ENCODE measurements around the gene TBR1. TPM values are rescaled to one million over a fixed set of nuclear protein-coding genes. Genes with fewer than 3 reads are reported as not detected.

Gene TBR1
- total RNA-seq, 1 experiment from 2014 or later, result not detected

DNA sequence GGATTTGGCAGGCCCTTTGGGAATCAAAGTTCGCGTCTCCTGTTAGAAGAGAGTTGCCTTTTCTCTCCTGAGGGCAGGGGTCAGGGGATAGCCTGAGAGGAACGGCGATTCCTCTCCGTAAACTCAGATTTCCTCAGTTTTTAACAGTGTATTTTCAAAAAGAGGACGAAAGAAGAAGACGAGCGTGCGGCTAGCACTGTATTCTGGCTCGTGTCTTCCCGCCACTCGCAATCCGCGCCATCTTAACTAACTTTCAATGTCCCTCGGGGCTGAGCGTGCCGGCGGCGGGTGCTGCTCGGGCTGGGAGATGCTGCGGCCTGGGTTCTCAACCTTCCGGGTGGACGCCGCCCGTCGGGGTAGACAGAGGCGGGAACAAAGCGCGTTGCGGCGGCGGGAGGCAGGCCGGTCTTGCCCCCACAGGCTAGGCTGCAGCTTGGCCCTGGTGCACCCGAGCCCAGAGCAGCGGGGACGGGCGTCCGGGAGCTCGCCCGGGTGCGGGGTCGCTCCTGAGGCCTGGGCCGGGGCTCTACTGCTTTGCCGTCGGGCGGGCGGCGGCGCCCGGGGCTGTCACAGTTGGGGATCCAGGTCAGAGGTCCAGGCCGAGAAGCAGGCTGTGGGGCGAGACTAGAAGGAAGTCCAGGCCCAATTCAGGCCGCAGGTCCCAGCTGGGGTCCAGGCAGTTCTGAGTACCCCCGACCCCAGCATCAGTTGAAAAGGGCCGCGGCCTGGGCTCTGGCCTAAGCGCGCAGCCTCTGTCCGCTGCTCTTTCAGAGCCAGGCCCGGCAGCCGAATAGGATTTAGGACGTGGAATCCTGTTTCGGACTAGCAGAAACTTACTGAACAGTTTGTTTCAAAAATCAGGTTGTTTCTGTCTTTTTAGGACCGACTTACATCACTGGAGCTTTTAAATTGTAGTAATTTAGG, 11.8 kb downstream of the TBR1 start:
- no peak for DNase-seq (ENCODE audit: low read depth)

DNA sequence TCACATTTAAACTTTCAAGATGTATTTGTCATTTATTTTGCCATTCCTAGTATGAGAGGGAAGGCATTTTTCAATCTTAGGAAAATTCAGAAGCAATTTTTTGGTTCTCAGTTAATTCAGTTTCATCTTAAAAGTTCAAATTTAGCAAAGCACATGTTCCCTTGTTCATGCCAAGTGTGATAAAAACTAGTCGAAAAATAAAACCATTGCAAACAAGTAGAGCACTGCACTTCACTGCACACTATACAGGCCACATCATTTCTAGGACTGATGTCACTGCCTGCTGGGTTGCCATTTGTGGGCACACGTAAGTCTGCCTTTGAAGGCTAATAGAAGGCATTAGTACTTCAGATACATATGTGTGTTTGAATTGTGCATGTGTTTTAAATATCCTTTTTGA, 14.3 kb downstream of the TBR1 start:
- no peak for DNase-seq (ENCODE audit: low read depth)

DNA sequence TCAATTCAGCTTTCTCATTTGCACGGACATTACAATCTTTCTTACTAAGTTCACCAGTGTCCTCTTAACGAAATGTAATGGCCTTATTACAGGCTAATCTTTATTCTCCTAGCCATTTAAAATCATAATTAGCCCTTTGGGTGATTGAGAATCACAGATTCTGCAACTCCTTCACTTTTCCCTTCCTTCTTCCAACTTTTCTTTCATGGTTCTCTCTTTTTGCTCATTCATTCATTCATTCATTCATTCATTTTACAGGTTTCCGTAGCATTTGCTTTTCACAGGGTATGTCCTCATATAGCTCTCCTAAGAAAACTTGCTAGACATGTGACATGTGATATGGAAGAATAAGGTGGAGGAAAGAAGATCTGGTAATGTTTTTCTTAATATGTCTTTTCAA, 16.0 kb downstream of the TBR1 start:
- no peak for DNase-seq (ENCODE audit: low read depth)

DNA sequence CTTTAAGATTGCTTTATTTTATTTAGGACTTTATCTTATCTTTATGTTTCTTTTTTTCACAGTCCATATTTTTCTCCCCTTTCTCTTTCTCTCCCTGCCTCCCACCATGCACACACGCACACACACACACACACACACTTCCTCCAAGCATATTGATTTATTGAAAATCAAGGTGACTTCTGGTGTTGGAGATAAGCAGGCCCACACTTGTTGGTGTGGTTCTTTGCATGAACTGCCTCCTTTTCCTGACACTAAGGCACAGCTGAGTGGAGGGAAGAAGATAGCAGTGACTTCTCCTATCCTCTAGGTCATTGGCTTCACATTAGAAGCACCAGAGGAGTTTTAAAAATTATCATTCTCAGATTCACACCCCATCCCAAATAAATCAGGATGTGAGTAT, 18.0 kb downstream of the TBR1 start:
- no peak for DNase-seq (ENCODE audit: low read depth)

DNA sequence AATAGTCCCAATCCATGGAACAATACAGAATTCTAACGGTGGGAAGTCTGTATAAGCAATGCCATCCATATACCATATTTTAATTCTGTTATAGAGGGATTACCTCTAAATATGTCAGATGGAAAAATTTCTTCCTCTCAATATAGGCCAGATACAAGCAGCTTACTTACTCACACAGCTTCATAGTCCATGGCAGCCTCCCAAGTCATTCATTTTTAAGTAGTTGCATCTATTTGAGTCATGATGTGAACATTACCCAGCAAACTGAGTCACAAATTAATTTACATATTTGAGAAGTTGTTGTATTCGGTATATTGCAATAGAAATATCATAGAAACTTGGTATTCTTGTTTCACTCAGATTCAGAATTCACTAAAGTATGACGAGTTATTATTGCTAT, 20.3 kb downstream of the TBR1 start:
- peak; percentile 61 for DNase-seq (ENCODE audit: low read depth)

DNA sequence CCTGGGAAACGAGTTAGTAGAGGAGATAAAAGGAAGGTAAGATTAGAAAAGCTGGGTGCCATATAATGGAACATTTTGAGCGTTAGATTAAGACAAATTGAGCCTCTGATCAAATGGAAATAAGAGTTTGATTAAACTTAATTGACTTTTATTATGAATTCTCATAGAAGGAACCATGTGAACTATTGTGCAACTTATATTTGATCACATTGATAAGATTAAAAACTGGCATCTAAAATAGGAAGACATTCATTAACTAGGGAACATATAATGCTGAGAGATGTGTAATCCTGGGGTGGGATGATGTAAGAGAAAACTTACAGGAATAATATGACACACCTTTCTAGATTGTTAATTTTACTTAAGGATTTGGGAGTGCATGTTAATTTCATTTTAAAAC, 22.5 kb downstream of the TBR1 start:
- DNase-seq (ENCODE audit: low read depth), result no peak

DNA sequence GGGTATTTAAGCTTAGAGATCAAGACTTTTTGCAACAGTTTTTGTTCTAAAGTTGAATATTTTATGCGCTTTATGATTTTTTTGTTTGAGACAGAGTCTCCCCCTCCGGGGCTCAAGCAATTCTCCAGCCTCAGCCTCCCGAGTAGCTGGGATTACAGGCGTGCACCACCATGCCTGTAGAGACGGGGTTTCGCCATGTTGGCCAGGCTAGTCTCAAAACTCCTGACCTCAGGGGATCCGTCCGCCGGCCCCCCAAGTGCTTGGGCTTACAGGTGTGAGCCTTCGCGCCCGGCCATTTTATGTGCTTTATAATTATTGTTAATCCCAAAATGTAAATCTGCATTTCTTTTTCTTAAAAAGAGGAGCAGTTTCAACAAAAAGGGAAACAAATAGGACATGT, 29.0 kb downstream of the TBR1 start:
- no peak for DNase-seq (ENCODE audit: low read depth)

DNA sequence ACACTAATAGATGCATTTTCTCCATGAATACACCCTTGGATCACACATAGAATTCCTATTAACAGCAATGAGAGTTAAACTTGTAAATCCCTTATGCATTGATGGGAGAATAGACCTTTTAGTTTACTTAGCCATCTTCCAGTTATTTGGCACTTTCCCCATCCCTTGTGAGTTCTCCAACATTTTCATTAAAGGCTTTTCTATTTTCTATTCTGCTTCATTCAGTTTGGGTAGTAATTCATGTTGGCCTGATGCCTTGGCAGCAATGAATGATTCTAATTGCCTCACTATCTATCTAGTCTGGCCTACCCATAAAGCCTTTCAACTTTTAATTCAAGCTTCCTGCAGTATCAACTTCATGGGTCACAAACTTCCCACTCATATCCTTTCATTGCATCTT, 32.3 kb downstream of the TBR1 start:
- DNase-seq (ENCODE audit: low read depth), result no peak

DNA sequence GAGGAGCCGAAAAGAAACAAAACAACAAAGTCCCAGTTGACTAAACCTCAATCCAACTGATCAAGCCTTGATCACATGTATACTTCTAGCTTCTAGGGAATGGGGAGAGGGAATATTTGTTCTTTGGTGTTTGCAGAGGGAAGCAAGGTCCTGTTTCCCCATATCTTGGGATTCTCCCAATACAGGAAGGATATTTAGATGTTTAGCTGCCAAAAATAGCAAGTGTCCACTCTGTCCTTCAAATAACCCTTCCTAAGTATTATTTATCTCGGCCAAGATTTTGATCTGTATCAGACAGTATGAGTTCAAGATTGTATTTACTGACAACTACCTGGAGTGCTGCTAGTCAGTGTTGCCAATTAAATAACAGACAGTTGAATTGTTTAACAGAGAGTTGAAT, 55.5 kb downstream of the TBR1 start:
- no peak for DNase-seq (ENCODE audit: low read depth)

DNA sequence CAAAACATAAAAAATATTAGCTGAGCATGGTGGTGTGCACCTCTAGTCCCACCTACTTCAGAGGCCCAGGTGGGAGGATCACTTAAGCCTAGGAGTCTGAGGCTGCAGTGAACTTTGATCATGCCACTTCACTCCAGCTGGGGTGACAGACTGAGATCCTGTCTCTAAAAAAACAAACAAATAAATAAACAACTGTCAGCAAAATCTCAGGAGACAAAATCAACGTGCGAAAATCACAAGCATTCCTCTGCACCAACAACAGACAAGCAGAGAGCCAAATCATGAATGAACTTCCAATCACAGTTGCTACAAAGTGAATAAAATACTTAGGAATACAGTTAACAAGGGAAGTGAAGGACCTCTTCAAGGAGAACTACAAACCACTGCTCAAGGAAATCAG, 58.8 kb downstream of the TBR1 start:
- DNase-seq (ENCODE audit: low read depth), result no peak

Other genes with a start within 250 kb of the TBR1 start
- 164 and 166 TPM in 2 replicates for gene PSMD14, start 107.9 kb upstream of the TBR1 start, total RNA-seq (2014; rRNA removed; shearing (Covaris generic))
- gene SLC4A10, start 208.1 kb downstream of the TBR1 start, total RNA-seq (2014; rRNA removed; shearing (Covaris generic)), result 0.02 TPM in 1 of 2 replicates, not detected in the other